NB4 (cell line): ENCODE results near the gene CLIP4.

ENCODE experiments used
- DNase-seq: peaks from one replicate; pipeline ENCODE4 v3.0.0; 2010; ENCODE audit warnings: low read depth
- H3K4me3 ChIP-seq: one replicate; pipeline ENCODE4 v1.5.1; 2011; ENCODE audit warnings: mild to moderate bottlenecking, low read depth, low read length, moderate library complexity
- MYC ChIP-seq: IDR thresholded peaks from 2 replicates; pipeline ENCODE4 v1.6.1; 2011; ENCODE audit warnings: low read depth, low read length
- POLR2A ChIP-seq: IDR thresholded peaks from 2 replicates; pipeline ENCODE4 v1.6.1; 2011; ENCODE audit warnings: mild to moderate bottlenecking; ENCODE audit not compliant: insufficient read length; ENCODE audit errors: extremely low read depth
- TF ChIP-seq, protein P1 (sequence below): IDR thresholded peaks from one replicate; pipeline ENCODE4 v1.5.1; 2012; ENCODE audit warnings: low read depth, low read length
- TF ChIP-seq, protein P2 (sequence below): IDR thresholded peaks from 2 replicates; pipeline ENCODE4 v1.6.1; 2011; ENCODE audit warnings: low read depth, low read length

The CLIP4 gene

DNA sequence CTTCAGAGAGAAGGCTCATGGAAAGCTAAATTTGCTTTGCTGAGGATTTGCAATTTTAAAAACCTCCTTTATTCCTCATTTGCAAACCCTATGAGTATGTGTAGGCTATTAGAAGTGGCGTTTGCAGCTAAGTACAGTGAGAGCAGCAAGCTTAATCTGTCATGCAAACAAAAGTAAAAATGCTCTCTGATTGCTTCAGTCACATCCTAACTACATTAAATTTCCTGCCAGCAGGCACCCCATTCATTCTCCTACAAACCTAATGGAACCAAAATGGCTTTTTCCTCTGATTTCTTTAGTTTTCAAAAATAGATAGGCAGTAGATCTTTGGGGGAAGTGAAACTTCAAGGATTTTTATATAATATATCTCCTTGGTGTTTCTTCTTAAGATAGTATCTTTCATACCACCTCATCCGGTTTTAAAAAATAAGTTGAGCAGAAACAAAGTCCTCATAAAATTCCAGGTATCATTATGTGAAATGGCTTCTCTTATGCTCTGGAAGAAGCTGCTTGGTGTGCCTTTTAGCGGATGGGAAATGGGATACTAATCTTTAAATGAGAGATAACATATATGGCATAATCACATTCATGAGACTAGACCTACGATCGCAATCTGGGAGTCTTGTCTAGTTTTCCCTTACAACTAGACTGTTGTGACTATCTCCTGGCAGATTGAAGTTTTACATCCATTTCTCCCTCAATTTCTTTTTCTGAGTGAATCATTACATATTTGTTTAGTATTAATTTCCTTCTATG lies 49.1 kb downstream of the CLIP4 start:
- no peak for DNase-seq
- TF ChIP-seq, protein P1, sequence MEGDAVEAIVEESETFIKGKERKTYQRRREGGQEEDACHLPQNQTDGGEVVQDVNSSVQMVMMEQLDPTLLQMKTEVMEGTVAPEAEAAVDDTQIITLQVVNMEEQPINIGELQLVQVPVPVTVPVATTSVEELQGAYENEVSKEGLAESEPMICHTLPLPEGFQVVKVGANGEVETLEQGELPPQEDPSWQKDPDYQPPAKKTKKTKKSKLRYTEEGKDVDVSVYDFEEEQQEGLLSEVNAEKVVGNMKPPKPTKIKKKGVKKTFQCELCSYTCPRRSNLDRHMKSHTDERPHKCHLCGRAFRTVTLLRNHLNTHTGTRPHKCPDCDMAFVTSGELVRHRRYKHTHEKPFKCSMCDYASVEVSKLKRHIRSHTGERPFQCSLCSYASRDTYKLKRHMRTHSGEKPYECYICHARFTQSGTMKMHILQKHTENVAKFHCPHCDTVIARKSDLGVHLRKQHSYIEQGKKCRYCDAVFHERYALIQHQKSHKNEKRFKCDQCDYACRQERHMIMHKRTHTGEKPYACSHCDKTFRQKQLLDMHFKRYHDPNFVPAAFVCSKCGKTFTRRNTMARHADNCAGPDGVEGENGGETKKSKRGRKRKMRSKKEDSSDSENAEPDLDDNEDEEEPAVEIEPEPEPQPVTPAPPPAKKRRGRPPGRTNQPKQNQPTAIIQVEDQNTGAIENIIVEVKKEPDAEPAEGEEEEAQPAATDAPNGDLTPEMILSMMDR: no peak
- no peak for TF ChIP-seq POLR2A
- TF ChIP-seq, protein P2, sequence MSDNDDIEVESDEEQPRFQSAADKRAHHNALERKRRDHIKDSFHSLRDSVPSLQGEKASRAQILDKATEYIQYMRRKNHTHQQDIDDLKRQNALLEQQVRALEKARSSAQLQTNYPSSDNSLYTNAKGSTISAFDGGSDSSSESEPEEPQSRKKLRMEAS: no peak
- TF ChIP-seq MYC: no peak
- no peak overlapping the region for H3K4me3 ChIP-seq

DNA sequence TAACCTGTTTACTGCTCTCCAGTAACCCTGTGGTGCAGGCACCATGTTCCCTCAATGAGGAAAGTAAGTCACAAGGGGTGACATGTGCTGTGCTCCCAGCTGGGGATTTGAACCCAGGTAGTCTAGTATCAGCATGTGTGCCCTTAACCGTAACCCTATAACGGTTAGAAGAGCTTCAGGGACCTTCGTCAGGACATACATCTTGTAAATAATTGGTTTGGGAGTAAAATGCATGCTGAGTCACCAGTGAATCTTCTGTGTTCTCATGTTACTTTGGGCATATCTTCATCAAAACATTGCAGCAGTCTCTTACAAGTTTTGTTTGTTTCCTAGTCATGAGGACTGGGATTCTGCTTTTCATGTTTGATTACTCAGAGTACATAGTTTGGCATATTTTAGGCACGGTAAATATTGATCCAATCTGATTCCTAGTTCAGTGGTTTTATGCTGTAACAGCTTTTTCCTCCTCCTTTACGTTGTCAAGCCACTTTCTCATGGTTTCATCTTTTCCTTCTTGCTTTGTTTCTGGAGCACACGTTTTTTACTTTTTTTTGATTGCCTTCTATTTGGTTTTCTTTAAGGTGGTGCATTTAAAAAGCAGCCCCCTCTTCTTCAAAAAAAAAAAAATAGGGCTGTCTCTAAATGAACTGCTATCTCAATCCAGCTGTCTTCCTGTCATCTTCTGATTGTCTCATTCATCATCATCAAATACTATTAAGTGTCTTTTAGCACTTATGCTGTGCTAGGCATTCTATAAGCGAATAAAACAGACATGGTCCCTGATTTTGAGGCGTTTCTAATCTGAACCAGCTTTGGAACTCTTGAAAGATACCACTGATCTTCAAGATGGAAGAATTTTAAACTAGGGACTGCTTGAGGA lies 50.4 kb downstream of the CLIP4 start:
- DNase-seq: no peak
- TF ChIP-seq, protein P2: no peak
- TF ChIP-seq MYC (no peak), POLR2A (no peak)
- TF ChIP-seq, protein P1: no peak
- H3K4me3 ChIP-seq: no peak overlapping the region

DNA sequence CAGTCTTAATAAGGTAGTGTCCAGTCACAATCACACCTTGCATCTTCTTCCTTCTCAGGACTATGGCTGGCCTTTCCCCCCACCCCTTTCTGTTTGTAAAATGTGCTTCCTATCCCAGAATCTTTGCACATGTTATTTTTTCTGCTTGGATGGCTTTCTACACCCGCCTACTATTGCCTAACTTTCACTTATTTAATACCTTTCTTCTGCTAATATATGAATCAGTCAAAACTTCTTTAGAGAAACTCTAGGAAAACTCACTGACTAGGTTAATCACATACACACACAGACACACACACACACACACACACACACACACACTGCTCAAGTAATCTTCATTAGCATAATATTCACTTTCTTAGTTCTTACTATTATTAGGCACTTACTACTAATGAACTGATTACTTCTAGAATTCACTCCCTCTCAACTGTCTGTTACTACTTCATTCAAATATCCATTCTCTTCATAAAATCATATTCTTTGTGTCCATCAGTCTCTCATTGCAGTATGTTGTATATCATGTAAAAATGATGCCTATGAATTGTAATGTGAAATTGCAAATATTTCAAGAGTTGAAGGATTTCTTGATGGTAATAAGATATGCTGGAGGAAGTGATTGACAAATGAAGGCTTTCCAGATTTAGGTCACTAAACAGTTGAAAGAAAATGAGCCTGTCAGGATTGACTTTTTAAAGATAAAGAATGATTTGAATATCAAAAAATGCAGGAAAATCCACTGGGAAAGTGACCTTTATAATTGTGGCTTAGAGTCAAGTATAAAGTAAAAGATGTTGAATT lies 51.2 kb downstream of the CLIP4 start:
- no peak for TF ChIP-seq POLR2A
- DNase-seq: no peak
- no peak overlapping the region for H3K4me3 ChIP-seq

DNA sequence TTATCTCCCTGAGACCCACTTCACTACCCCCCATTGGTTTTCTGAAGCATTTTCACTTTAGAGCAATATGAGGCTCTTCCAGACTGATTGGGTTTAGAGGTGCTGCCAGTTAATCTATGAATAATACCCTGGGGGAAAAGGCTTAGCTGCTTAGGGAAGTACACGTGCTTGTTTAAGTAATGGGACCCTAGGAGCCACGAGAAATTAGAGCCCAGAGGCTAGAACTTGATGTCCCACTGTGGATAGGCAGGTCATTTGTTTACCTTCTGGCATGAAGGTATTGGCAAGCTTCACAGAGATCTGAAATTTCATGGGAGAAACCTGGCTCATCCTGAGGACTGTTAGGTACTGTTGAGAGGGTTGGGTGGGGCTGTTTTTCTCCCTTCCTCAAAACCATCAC lies 59.7 kb downstream of the CLIP4 start:
- peak; percentile 16 for DNase-seq
- no peak overlapping the region for H3K4me3 ChIP-seq
- TF ChIP-seq POLR2A (no peak), MYC (no peak)
- TF ChIP-seq, protein P1: no peak
- TF ChIP-seq, protein P2: no peak

DNA sequence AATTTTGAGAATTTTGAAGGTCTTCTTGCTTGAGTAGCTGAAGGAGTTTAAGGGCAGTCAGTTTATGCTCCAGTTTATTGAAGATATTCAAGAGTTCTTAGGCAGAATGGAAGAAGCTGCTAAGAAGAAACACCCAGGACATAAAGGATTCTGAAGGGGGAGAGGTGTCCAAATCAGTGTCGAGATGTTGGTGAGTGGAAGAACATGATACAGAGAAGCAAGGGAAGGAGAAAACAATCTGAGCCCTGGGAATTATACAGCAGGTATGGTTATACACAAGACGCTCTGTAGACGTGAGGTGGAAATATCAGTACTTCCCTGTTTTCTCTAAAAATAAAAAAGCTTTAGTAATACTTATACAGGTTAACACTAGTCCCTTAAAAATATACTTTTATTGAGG lies 60.1 kb downstream of the CLIP4 start:
- H3K4me3 ChIP-seq: no peak overlapping the region
- DNase-seq: no peak
- TF ChIP-seq, protein P1: no peak
- TF ChIP-seq, protein P2: no peak
- TF ChIP-seq POLR2A: no peak
- no peak for TF ChIP-seq MYC
